Activated CD4-positive, CD25-positive, alpha-beta regulatory T cell treated with anti-CD3 and anti-CD28 coated beads, Interleukin-2, amount 50 U/mL, for 72 hours (primary cell): Measurements from ENCODE around the gene SH2D3C.
A peak's percentile ranks its signal among the peaks of the same experiment; 100 is the strongest.

Experiments used
- DNase-seq: peaks from one replicate; pipeline ENCODE4 v3.0.0; 2021

SH2D3C gene

DNA sequence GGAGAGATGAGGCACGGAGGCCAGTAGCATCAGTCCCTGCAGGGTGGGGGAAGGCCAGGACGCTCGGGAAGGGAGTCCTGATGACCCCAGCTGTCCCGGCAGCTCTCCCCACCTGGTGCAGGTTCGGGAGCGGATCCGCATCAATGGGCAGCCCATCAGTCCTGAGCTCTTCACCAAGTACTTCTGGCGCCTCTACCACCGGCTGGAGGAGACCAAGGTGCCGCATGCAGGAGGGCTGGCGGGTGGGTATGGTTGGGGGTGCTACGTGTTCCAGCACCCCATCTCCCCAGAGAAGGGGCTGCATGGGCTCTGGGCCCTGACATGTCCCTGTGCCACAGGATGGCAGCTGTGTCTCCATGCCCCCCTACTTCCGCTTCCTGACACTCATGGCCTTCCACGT, 28.4 kb upstream of the SH2D3C start:
- DNase-seq: no peak

DNA sequence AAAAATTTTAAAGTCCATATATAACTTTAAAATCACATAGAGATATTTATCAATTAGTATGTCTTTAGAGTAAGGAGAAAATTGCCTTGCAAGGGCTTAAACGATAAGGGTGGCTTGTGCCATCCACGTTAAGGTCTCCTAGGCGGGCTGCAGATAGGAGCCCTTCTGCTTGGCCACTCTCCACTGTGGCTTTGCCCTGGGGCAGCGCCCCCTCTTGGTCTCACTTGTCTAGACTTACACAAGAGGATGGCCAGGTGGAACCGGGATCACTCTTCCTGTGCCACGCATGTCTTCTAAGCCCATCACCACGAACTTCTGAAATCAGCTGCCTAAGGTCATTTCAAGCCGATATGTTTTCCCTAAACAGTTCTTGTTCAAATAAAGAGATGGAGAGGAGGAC, 27.2 kb upstream of the SH2D3C start:
- DNase-seq: no peak

DNA sequence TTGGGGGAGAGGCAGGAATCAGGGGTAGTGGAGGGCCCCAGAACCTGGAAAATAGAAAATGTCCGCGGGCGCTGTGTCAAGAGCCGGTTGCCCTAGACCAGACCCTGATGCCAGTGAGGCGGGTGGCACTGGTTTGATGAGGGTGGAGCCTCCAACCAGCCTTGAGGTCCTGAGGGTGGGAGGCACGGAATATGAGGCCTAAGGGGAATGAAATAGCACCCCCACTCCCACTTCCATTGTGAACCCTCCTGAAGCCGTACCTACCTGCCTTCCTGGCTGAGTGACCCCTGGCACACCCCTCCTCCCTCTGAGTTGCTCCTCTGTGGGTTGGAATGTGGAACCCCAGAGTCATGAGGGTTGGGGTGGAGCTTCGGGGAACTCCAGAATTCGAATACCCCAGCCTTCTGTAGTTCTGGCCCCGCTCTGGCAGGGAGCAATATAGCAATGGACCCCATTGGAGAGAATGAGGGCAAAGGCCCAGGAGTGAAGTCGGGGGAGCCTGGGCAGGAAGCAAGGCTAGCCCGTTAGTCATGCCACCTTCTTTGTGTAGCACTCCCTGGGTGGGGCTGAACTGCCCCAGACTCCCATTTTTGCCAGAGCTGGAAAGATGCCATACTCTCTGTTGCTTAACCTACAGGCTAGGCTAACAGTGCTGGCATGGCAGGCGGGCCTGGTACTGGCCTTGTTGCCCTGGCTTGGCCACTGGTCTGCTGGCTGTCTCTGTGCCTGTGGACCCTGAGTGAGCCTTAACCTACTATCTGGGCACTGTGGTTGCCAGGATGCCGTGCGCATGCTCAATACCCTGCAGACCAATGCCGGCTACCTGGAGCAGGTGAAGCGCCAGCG, 25.3 kb upstream of the SH2D3C start:
- DNase-seq: no peak

DNA sequence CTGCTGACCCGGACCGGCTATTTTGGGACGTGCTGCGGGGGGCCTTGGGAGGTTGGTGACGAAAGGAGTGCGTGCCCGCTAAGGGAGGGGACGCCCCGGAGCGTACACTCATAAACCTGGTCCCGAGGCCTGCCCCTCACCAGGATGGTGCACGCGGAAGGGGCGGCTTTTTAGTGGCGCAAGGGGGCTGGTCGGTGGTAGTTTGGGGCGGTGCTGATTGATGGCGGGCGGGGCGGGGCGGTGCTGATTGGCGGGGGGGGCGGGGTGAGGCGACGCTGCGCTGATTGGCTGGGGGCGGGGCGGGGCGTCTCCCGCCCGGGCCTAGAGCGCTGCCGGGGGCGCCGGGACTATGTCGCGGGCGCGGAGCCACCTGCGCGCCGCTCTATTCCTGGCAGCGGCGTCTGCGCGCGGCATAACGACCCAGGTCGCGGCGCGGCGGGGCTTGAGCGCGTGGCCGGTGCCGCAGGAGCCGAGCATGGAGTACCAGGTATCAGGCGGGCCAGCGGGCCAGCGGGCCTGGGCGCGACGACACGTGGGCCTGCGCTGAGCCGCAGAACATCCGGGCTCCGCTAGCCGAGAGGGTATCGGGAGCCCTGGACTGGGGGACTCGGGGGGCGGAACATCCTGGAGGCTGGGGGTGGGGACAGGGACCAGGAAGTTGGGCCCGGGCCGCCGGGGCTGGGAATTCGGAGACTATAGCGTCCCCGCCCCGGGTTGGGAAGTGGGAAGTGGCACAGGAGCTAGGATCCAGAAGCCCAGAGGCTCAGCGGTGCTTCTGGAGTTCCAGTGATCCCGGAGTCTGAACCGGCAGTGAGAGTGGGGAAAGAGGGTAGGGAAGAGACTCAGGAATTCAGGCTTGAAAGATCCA, 24.3 kb upstream of the SH2D3C start, which contains the start of gene FPGS:
Gene FPGS, plus strand, starts transcription at position 307 of the 868 bp plus-strand sequence. Its CDS starts 43 bp downstream, at position 350.
- DNase-seq: peak; percentile 83

DNA sequence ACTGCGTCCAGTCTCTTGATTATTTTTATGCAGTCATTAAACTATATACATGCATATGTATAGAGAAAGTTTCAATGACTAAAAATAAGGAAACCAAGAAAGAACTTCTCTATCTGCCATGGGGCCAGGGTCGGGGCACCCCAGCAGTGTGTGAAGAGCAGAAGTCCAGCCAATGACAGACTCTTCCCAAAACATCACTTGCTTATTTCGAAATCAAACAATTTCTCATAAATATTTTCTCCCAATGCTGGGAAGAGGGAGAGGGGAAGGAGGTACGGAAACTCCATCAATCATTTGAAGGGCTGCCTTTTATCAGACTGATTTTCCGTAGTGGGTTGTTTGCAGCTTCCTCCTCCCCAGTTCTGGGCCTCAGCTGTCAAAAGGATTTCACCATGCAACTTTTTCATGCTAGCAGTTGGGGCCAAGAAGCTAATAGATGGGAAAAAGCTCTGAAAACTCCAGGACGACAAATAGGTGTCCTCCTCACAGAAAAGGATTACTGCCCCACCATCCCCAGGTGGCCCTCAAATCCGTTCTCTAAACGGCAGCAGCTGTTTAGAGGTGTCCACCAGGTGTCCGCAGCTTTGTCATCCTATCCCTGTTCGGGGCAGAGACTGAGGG, 23.6 kb upstream of the SH2D3C start:
- no peak for DNase-seq

DNA sequence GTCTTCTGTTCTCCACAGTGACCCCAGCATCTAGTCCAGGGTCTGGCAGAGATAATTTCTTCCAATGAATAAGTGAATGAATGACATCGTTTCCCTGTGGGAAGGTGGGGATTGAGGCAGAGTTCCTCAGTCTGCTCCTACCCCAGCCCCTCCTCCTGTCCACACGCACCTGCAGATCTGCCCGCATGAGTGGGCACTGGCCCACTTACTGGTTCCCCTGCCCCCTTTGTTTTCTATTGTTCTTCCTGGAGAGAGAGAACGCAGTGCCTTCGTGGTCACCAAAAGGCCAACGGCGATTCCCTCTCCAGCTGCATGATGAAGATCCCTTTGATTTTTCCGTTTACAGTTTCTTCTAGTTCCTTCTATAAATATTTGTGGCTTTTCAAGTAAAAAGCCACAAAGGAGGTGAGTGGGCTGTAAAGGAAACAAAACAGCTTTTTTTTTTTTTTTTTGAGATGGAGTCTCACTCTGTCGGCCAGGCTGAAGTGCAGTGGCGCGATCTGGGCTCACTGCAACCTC, 18.4 kb upstream of the SH2D3C start:
- no peak for DNase-seq

DNA sequence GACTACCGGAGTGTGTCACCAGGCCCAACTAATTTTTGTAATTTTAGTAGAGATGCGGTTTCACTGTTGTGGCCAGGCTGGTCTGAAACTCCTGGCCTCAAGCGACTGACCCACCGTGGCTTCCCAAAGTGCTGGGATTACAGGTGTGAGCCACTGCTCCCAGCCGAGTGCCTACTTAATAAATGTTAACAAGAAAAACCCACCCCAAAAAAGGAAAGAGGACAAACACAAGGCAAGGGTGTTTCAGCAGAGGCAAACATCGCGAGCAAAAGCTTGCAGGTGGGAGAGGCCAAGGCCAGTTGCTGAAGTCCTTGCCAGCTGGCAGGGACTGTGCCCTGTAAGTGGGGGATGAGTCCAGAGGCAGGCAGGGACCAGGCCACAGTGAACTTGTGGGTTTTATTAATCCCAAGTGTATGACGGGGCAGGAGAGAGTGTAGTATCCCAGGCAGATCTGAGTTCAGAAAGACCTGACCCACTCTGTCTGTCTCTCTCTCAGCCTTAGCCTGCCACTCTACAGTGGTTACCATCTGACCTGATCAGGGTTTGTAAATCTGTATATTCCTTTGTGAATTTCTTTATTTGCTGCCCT, 17.9 kb upstream of the SH2D3C start:
- no peak for DNase-seq

DNA sequence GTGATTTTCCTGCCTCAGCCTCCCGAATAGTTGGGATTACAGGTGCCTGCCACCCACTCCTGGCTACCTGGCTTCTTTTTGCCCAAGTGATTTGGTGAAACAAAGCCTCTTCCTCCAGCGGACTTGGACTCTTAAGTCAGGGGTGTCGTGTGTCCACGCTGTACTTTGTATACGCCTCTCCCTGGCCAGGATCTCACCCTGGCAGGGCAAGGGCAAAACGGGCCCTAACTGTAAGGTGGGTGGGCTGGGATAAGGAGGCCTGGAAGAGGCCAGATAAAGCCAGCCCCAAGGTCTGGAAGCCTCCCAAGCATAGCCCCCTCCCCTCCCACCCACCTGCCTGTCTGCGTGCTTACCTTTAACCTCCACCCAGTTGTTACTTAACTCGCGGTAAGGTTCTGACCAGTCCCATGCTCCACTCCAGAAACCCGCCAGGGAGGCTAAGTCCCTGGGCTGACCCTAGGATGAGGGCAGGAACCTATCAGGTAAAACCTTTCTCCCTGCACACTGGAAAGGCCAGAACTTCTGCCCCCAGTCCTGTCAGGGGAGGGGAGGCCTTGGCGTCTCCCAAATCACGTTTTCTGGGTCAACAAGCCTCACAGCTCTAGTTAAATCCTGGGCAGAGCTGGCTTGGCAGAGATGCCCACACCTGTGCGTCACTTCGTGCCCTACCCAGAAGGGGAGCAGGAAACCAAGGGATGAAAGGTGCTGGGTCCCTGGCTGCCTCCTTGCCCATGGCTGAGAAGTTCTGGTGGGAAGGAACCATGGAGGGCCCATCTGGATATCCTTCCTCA, 15.7 kb upstream of the SH2D3C start:
- DNase-seq: no peak

DNA sequence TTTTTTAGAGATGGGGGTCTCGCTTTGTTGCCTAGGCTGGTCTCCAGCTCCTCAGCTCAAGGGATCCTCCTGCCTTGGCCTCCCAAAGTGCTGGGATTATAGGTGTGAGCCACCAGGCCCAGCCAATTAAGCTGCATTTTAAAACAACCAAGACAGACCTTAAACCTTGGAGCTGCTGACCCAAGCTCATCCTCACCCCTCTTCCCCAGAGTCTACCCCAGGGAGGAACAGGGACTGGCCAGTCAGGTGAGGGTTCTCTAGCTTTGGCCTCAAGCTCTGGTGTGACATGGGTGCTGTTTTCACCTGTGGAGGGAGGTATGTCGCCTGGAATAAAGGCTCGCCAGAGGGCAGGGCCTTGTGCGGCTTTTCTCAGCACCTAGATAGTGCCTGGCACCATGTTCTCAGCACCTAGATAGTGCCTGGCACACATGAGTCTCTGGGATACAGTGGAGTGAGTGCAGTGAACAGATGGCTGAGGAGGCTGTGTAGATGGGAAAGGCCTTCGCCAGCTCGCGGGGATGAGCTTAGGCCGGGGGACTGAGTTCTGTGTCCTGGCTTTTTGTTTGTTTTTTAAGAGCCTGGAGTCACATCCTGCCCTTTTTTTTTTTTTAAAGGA, 14.7 kb upstream of the SH2D3C start:
- DNase-seq: no peak

DNA sequence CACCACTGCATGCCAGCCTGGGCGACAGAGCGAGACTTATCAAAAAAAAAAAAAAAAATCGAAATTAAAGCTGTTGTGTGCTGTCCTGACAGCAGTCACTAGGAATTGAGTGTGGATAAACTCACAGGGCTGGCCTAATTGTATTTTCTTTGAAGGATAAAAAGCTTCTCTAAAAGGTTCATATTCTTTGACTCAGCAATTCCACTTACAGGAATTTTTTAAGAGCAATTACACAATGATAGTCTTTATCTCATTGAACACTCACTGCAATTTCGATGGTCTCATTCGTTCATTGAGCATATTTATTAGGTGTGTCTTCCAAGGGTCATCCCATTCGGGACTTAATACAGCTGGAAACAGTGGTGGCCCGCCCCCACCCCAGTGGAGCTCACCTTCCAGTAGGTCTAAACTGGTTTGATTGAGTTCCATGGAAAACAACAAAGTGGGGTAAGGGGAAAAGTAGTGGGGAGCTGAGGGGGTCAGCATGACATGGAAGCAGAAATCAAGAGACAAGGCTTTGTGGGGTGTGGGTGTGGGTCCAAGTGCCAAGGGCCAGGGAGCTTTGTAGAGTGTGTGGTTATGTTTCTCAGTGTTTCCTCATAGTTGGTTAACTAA, 14.1 kb upstream of the SH2D3C start:
- DNase-seq: no peak

DNA sequence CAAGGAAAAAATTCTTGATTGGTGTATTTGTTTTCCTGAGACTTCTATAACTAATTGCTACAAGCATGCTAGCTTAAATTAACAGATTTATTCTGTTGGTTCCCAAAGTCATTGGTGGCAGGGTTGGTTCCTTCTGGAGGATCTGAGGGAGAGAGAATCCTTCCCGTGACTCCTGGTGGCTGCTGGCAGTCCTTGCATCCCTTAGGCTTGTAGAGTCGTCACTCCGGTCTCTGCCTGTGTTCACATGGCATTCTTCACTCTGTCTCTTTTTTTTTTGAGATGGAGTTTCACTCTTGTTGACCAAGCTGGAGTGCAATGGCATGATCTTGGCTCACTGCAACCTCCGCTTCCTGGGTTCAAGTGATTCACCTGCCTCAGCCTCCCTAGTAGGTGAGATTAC, 12.6 kb upstream of the SH2D3C start:
- no peak for DNase-seq

DNA sequence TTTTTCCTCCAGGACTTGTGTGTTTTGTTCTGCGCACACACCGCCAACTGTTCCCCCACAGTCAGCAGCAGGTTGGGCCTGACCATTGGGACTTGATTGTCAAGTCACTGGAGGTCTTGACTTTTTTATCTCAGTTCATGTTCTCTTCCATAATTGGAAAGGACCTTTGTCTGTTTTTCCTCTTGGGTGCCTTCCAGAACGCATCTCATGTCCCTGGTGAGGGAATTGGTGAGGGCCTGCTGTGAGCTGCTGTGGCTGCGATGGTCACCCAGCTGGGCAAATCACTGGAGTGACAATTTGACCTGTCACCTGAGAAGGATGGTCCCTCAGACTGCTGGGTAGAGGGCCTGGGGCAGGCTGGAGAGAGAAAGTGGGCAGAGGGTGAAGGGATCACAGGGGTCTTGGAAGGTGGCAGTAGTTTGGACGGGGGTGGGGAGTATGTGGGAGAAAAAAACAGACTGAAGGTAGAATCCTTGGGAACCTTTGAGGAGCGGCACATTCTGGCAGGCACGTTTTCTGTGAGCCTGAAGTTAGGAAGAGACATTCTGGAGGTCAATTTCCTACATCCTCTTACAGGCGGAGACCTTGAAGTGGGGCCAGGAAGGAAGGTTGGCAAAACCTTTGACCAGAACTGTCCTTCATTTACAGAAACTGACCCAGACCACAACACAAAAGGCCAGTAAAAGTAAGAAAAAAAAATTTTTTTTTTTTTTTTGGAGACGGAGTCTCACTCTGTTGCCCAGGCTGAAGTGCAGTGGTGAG, 11.8 kb upstream of the SH2D3C start:
- DNase-seq: no peak

DNA sequence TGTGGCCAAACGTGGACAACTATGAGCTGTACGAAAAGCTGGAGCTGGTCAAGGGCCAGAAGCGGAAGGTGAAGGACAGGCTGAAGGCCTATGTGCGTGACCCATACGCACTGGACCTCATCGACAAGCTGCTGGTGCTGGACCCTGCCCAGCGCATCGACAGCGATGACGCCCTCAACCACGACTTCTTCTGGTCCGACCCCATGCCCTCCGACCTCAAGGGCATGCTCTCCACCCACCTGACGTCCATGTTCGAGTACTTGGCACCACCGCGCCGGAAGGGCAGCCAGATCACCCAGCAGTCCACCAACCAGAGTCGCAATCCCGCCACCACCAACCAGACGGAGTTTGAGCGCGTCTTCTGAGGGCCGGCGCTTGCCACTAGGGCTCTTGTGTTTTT, 10.7 kb upstream of the SH2D3C start:
- DNase-seq: no peak

DNA sequence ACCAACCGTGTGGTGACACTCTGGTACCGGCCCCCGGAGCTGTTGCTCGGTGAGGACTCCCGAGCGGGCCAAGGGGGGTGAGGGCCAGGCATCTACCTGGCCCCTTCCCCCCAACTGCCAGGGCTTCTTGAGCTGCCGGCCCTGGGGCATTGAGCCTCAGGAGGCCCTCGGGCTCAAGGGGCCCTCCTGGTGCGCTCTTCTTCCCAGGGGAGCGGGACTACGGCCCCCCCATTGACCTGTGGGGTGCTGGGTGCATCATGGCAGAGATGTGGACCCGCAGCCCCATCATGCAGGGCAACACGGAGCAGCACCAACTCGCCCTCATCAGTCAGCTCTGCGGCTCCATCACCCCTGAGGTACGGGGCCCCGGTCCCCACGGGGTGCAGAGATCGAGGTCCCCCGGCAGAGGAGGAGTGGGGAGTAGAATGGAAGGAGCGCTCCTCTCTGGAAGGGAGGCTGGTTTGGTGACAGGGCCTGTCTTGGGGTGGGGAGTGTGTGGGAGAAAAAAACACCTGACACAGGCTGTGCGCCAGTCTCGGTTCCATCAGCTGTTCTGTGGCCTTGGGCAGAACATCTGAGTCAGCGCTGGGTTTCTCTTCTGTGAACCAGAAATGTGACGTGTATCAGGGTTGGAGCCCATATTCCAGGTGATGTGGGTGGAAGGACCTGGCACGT, 10.0 kb upstream of the SH2D3C start:
- no peak for DNase-seq

DNA sequence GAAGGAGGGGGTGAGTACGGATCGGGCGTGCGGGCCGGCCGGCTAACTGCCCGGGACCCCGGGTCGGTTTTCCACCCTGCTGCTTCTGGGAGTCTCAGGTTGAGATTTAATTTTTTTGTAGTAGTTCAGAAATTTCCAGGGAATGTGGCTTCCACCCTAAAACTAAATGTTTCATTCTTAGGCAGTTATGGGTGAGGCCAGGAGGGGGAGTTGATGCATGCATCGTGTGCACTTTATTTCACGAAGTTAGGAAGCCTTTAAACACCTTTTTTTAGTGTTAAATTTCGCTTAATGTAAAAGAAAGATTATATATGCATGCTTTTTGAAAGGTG, 8.3 kb upstream of the SH2D3C start:
- DNase-seq: no peak

DNA sequence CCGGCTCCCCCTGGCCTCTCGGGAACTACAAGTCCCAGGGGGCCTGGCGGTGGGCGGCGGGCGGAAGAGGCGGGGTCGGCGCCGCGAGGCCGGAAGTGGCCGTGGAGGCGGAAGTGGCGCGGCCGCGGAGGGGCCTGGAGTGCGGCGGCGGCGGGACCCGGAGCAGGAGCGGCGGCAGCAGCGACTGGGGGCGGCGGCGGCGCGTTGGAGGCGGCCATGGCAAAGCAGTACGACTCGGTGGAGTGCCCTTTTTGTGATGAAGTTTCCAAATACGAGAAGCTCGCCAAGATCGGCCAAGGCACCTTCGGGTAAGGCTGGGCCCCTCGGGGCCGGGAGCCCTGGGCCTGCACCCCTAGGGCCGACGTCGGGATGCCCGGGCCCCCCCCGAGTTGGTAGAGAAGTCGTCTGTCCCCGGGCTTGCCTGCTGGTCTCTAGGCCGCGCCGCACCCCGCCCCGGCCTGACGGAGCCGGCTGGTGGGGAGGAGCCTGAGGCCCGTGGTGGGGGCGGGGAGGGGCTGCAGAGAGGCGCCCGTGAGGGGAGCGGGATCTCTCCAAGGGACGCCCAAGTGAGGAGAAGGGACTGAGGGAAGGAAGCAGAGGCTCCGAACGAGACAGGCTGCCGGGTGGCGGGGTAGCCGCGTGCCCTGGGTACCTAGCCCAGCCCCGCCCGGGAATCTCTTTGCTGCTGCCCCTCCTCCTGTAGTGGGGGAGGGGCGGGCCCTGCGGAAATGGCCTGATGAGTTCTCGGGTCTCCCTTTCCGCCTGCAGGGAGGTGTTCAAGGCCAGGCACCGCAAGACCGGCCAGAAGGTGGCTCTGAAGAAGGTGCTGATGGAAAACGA, 7.7 kb upstream of the SH2D3C start, which contains the start of gene CDK9:
Gene CDK9, plus strand, starts transcription at position 102 of the 840 bp plus-strand sequence. Its CDS starts 115 bp downstream, at position 217.
- peak; percentile 96 for DNase-seq

DNA sequence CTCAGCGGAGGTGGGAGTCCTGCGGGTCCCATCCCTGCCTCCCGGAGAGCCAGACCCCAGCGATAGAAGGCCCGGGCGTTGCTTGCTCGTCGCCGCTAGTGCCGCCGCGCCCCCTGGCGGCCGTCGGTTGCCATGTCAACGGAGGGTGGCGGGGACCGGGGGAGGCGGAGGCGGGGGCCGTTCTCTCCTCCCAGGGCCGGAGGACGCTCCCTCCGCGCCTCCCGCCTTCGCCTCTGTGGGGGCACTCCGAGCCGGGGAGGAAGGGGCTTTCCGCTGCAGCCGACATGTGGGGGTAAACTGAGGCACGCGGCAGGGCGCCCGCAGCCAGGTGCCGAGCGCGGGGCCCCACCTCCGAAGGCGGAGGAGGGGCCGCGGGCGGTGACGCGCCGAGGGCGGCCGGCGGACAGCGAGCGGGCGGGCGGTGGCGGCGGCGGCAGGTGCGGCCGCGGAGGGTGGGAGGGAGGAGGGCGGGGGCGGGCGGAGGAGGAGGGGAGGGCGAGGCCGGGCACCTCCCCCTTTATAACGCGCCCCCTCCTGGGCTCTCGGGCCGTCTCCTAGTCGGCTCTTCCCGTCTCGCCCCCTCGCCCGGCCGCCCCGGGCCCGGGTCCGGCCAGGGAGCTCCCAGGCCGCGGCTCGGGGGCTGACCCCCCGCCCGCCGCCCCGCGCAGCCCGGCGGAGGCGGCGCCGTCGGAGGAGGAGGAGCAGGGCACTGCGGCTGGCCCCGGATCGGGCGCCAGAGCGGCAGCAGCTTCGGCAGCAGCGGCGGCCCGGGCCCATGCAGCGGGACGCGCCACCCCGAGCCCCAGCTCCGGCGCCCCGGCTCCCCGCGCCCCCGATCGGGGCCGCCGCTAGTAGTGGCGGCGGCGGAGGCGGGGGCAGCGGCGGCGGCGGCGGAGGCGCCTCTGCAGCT, 6.8 kb upstream of the SH2D3C start:
- DNase-seq: peak; percentile 91
